ENCODE results near the gene TECPR1.

- TF ChIP-seq CTCF (conservative IDR thresholded peaks at IDR 0.05; ENCODE audit: low read length) (no peak), EZH2phosphoT487 (IDR thresholded peaks at IDR 0.05; ENCODE audit: borderline replicate concordance, low read depth, low read length) (no peak)
These were observed 28.6 kb downstream of the TECPR1 start for GRCh38 chr7:98223351-98223897.
